HFFc6 (cell line): ENCODE data around the gene ZNF280D. TPM values are rescaled to one million over a fixed set of nuclear protein-coding genes. Genes with fewer than 3 reads are reported as not detected.

Experiments used
- DNase-seq: peaks from one replicate; pipeline ENCODE4 v3.0.0-alpha.2; 2018
- H3K27ac Mint-ChIP-seq: 2 replicates; pipeline ENCODE4 v1.8.0; 2020; ENCODE audit warnings: mild to moderate bottlenecking, mixed read lengths
- H3K27me3 Mint-ChIP-seq: 2 replicates; pipeline ENCODE4 v1.8.0; 2021; ENCODE audit warnings: mild to moderate bottlenecking, moderate library complexity, mixed read lengths; ENCODE audit not compliant: insufficient read depth
- H3K36me3 Mint-ChIP-seq: 2 replicates; pipeline ENCODE4 v1.8.0; 2021; ENCODE audit warnings: low read depth, mixed read lengths
- H3K4me1 Mint-ChIP-seq: 2 replicates; pipeline ENCODE4 v1.8.0; 2020; ENCODE audit warnings: low read depth, mixed read lengths
- H3K4me3 Mint-ChIP-seq: 2 replicates; pipeline ENCODE4 v1.8.0; 2020; ENCODE audit warnings: mild to moderate bottlenecking, moderate library complexity, mixed read lengths
- H3K9me3 Mint-ChIP-seq: 2 replicates; pipeline ENCODE4 v1.8.0; 2020; ENCODE audit warnings: mild to moderate bottlenecking, mixed read lengths
- CTCF ChIP-seq: fragments of 200-600 bp; sonication (generic); IDR thresholded peaks from 2 replicates; pipeline ENCODE4 v1.5.0; 2021; ENCODE audit warnings: antibody characterized with exemption, mild to moderate bottlenecking
- total RNA-seq, 6 experiments: library from RNA; stranded (reverse); fragmentation: NEBNext Ultra II Directional; extraction: Animal tissue kit (Norgen Biotek cat#: 25700); gene quantifications; 2 replicates in 1 of 6; 3 replicates in 5 of 6; pipeline ENCODE4 v1.2.3, GENCODE V29; 2021

ZNF280D gene
- total RNA-seq, 6 experiments from 2014 or later = 21.8 to 29.6 (median 25.5) TPM

GRCh38 chr15:56744701-56745683, 11.7 kb upstream of the ZNF280D start:
- no peak overlapping the region for H3K27ac Mint-ChIP-seq
- no peak for TF ChIP-seq CTCF
- no peak overlapping the region for H3K4me3 Mint-ChIP-seq
- peaks cover 9% of the 10 kb centered on the region for H3K4me1 Mint-ChIP-seq
- H3K36me3 Mint-ChIP-seq = no peaks in the 10 kb centered on the region
- DNase-seq = no peak
- H3K9me3 Mint-ChIP-seq = no peaks in the 10 kb centered on the region
- H3K27me3 Mint-ChIP-seq = peaks cover 3% of the 10 kb centered on the region; the same call in 1 of the 2 replicates

- peaks cover 9% of the 10 kb centered on the region for H3K4me1 Mint-ChIP-seq
- H3K27ac Mint-ChIP-seq = no peak overlapping the region
- no peak for DNase-seq
- no peaks in the 10 kb centered on the region for H3K36me3 Mint-ChIP-seq
- H3K4me3 Mint-ChIP-seq = no peak overlapping the region
- peaks cover 3% of the 10 kb centered on the region; the same call in 1 of the 2 replicates for H3K27me3 Mint-ChIP-seq
- TF ChIP-seq CTCF = no peak
- no peaks in the 10 kb centered on the region for H3K9me3 Mint-ChIP-seq
Measured at GRCh38 chr15:56741541-56741940, 8.2 kb upstream of the ZNF280D start.

- Mint-ChIP-seq H3K4me3 (no peak overlapping the region), H3K9me3 (no peaks in the 10 kb centered on the region), H3K4me1 (peaks cover 2% of the 10 kb centered on the region), H3K27ac (no peak overlapping the region), H3K36me3 (no peaks in the 10 kb centered on the region), H3K27me3 (peaks cover 3% of the 10 kb centered on the region; the same call in 1 of the 2 replicates)
- DNase-seq = no peak
- TF ChIP-seq CTCF = peak; percentile 25
Measured at GRCh38 chr15:56739964-56740640, 6.8 kb upstream of the ZNF280D start.

- Mint-ChIP-seq H3K27me3 (peaks cover 3% of the 10 kb centered on the region; the same call in 1 of the 2 replicates), H3K4me3 (no peak overlapping the region), H3K9me3 (no peaks in the 10 kb centered on the region), H3K27ac (no peak overlapping the region), H3K4me1 (no peaks in the 10 kb centered on the region), H3K36me3 (no peaks in the 10 kb centered on the region)
- DNase-seq = no peak
- TF ChIP-seq CTCF = no peak
Measured at GRCh38 chr15:56739474-56739873, 6.2 kb upstream of the ZNF280D start.

GRCh38 chr15:56737791-56738190, 4.5 kb upstream of the ZNF280D start:
- DNase-seq = no peak
- no peak for TF ChIP-seq CTCF
- no peaks in the 10 kb centered on the region; the same call in 1 of the 2 replicates for H3K4me1 Mint-ChIP-seq
- no peak overlapping the region for H3K27ac Mint-ChIP-seq
- H3K27me3 Mint-ChIP-seq = peaks cover 3% of the 10 kb centered on the region; the same call in 1 of the 2 replicates
- no peak overlapping the region for H3K4me3 Mint-ChIP-seq
- no peaks in the 10 kb centered on the region for H3K36me3 Mint-ChIP-seq
- H3K9me3 Mint-ChIP-seq = no peaks in the 10 kb centered on the region
